Measurements from ENCODE around the gene USP37. TPM values are rescaled to one million over a fixed set of nuclear protein-coding genes. Genes with fewer than 3 reads are reported as not detected.

The USP37 gene
- total and polyA plus RNA-seq, 9 donors, result 4.2 to 56.8 (median 17.6) TPM

DNA sequence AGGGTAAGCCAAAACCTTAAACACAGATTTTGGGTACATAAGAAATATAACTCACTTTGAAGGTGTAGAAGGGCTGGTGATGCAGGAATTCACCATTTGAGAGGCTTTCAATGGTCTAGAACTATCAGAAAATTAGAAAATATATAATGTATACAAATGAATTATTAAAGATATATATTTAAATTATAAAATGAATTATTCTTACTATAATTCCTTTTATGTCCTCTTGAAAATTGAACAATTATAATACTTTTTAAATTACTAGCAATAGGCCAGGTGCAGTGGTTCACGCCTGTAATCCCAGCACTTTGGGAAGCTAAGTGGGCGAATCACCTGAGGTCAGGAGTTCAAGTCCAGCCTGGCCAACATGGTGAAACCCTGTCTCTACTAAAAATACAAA lies 88.6 kb downstream of the USP37 start:
- intact Hi-C loops (cut with DNase I), result no loop called here
- no peak for DNase-seq
- 95 to 100% (median 99%) methylated on average over 2 of the region's 2 CpGs for WGBS, 3 donors
- Histone ChIP-seq H3K4me1 (ENCODE audit: insufficient read depth) (no peaks in the 10 kb centered on the region), H3K27ac (no peak overlapping the region), H3K36me3 (no peaks in the 10 kb centered on the region), H3K27me3 (no peaks in the 10 kb centered on the region), H3K4me3 (no peak overlapping the region), H3K9me3 (no peaks in the 10 kb centered on the region)
- no peak for TF ChIP-seq EP300 (IDR thresholded peaks at IDR 0.05)

DNA sequence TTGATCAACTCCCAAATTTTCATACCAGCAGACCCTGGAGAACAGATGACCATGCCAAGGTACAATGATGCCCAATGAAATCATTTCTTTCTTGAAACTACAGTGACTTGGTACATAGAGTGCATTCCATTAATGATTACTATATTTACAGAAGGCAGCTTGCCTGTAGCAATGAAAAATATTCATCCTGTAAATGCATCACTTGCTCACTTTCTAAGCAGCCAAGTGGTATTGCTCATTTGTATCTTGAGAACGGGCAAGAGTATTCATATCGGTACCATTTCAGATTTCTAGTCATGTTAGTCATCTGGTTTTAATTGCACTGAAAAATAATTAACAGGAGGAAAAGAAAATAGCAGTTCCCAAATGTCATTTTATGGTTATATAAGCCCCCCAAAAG lies 89.6 kb downstream of the USP37 start:
- Histone ChIP-seq H3K27ac (no peak overlapping the region), H3K4me3 (no peak overlapping the region), H3K36me3 (no peaks in the 10 kb centered on the region), H3K4me1 (ENCODE audit: insufficient read depth) (no peaks in the 10 kb centered on the region), H3K27me3 (no peaks in the 10 kb centered on the region), H3K9me3 (no peaks in the 10 kb centered on the region)
- TF ChIP-seq EP300 (IDR thresholded peaks at IDR 0.05) (no peak), POLR2A (IDR thresholded peaks at IDR 0.05) (no peak)
- intact Hi-C loops (cut with DNase I), result no loop called here
- no peak for DNase-seq
- 89 to 91% (median 90%) methylated on average over 2 of the region's 2 CpGs for WGBS, 3 donors

DNA sequence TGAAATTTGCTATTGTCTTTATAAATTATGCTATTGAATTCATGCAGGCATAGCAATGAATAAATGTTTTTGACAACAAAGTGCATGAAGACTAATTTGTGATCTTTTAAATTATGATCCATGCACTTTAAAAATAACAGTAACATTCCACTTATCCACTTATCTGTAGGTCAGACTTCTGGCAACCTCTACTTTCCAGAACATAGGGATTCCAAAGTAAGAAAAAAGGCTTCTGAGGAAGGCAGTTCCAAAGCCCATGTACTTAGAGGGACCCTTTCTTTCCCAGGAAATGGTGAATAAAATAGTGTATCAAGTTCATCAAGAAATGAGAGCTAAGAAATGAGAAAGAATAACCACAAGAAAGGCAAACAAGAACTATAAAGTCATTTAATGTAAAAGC lies 90.9 kb downstream of the USP37 start:
- H3K27me3 ChIP-seq, result no peaks in the 10 kb centered on the region
- H3K4me1 ChIP-seq (ENCODE audit: insufficient read depth), result no peaks in the 10 kb centered on the region
- no peak for DNase-seq
- H3K27ac ChIP-seq, result no peak overlapping the region
- TF ChIP-seq, protein P1, sequence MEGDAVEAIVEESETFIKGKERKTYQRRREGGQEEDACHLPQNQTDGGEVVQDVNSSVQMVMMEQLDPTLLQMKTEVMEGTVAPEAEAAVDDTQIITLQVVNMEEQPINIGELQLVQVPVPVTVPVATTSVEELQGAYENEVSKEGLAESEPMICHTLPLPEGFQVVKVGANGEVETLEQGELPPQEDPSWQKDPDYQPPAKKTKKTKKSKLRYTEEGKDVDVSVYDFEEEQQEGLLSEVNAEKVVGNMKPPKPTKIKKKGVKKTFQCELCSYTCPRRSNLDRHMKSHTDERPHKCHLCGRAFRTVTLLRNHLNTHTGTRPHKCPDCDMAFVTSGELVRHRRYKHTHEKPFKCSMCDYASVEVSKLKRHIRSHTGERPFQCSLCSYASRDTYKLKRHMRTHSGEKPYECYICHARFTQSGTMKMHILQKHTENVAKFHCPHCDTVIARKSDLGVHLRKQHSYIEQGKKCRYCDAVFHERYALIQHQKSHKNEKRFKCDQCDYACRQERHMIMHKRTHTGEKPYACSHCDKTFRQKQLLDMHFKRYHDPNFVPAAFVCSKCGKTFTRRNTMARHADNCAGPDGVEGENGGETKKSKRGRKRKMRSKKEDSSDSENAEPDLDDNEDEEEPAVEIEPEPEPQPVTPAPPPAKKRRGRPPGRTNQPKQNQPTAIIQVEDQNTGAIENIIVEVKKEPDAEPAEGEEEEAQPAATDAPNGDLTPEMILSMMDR (IDR thresholded peaks at IDR 0.05), result no peak
- TF ChIP-seq EP300 (IDR thresholded peaks at IDR 0.05) (no peak), POLR2A (IDR thresholded peaks at IDR 0.05) (no peak)
- H3K9me3 ChIP-seq, result no peaks in the 10 kb centered on the region
- no peak overlapping the region for H3K4me3 ChIP-seq
- intact Hi-C loops (cut with DNase I), result no loop called here
- H3K36me3 ChIP-seq, result no peaks in the 10 kb centered on the region

DNA sequence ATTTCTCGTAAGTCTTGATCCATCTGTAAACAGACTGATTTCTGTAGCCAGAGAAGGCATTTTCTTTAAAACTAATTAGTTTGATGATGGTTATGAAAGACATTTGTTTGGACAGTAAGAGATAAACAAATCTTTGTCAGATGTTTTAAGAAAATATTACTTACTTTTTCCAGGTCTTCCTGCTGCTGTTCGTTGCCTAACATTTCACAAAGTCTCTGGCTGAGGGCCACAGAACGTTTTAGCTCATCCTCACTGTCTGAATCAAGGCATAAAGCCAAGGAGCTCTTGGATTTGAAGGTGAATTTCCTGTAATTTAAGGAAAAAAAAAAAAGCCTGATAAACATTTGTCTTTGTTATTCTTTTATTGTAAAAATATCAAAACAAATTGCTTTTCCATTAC lies 91.5 kb downstream of the USP37 start:
- TF ChIP-seq, protein P1 (IDR thresholded peaks at IDR 0.05), result no peak
- no peak for TF ChIP-seq EP300 (IDR thresholded peaks at IDR 0.05)
- TF ChIP-seq POLR2A (IDR thresholded peaks at IDR 0.05), result no peak
- peak overlapping the region in 1 of 2 donors; percentile 10 for H3K27ac ChIP-seq
- no peaks in the 10 kb centered on the region for H3K9me3 ChIP-seq
- no peaks in the 10 kb centered on the region for H3K27me3 ChIP-seq
- no peaks in the 10 kb centered on the region for H3K36me3 ChIP-seq
- H3K4me1 ChIP-seq (ENCODE audit: insufficient read depth), result no peaks in the 10 kb centered on the region
- intact Hi-C loops (cut with DNase I), result no loop called here
- 14 to 21% (median 16%) methylated on average over 3 of the region's 3 CpGs for WGBS, 3 donors
- H3K4me3 ChIP-seq, result no peak overlapping the region
- peak in 3 of 5 donors; percentile 32 to 74 (median 53) for DNase-seq

DNA sequence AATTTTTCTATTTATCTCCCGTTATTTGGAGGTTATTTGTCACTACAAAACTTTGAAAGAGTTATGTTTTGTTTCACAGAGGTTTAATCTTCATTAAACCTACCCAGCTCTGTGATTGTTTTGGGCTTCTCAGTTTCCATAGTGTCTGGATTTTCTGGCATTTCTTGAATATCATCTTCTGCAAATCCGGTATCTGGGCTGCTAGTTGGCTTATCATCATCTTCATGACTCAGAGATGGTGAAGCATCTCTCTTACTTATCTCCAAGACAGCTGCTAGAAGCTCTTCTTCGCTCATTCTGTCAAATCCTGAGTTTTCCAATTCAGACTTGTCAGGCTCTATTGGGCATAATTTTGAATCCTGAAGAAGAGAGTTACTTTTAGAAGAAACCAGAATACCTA lies 93.6 kb downstream of the USP37 start:
- Histone ChIP-seq H3K9me3 (no peaks in the 10 kb centered on the region), H3K27ac (no peak overlapping the region), H3K27me3 (no peaks in the 10 kb centered on the region), H3K36me3 (no peaks in the 10 kb centered on the region), H3K4me3 (no peak overlapping the region), H3K4me1 (ENCODE audit: insufficient read depth) (no peaks in the 10 kb centered on the region)
- DNase-seq, result no peak
- TF ChIP-seq POLR2A (IDR thresholded peaks at IDR 0.05) (no peak), EP300 (IDR thresholded peaks at IDR 0.05) (no peak)
- TF ChIP-seq, protein P1 (IDR thresholded peaks at IDR 0.05), result no peak
- WGBS, 3 donors, result 65 to 71% (median 67%) methylated on average over 3 of the region's 3 CpGs
- intact Hi-C loops (cut with DNase I), result no loop called here

DNA sequence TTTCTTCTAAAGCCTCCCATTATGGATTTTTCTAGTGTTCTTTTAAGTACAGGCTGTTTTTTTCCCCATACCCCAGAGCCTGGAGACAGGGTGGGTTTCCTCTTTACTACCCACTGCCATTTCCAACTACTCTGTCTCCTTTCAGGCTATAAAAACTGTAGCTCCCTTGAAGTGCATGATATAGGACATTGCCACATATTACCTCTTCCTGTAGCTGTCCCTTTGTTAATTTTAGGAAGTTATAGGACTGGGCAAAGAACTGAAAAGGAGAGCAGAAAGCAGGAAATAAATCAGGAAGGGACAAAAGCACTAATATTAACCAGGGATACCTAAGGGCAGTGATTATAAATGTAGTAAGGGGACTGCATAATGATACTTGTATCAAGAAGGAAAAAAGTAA lies 95.2 kb downstream of the USP37 start:
- H3K36me3 ChIP-seq, result no peaks in the 10 kb centered on the region

More for the DNA sequence above, 95.2 kb downstream of the USP37 start:
- no peak for DNase-seq
- intact Hi-C loops (cut with DNase I), result no loop called here
- no peaks in the 10 kb centered on the region for H3K27me3 ChIP-seq
- no peaks in the 10 kb centered on the region for H3K4me1 ChIP-seq (ENCODE audit: insufficient read depth)
- TF ChIP-seq POLR2A (IDR thresholded peaks at IDR 0.05) (no peak), EP300 (IDR thresholded peaks at IDR 0.05) (no peak)
- TF ChIP-seq, protein P1 (IDR thresholded peaks at IDR 0.05), result no peak
- H3K4me3 ChIP-seq, result no peak overlapping the region
- H3K27ac ChIP-seq, result no peak overlapping the region
- no peaks in the 10 kb centered on the region for H3K9me3 ChIP-seq

Data from ovary (tissue), 9 donors.